Hematopoietic multipotent progenitor cell treated with erythropoietin and hydrocortisone succinate and interleukin-3 and kit ligand, for 4 days (in vitro differentiated cells): Measurements from ENCODE around the gene PODXL2.
"Not testable (repeated sequence)": the region's sequence is repeated elsewhere in the genome, so short reads cannot be mapped to it uniquely, and the experiment has no call there.

Source experiments
- DNase-seq: peaks from one replicate; pipeline ENCODE4 v3.0.0-alpha.2; 2015

Gene PODXL2

DNA sequence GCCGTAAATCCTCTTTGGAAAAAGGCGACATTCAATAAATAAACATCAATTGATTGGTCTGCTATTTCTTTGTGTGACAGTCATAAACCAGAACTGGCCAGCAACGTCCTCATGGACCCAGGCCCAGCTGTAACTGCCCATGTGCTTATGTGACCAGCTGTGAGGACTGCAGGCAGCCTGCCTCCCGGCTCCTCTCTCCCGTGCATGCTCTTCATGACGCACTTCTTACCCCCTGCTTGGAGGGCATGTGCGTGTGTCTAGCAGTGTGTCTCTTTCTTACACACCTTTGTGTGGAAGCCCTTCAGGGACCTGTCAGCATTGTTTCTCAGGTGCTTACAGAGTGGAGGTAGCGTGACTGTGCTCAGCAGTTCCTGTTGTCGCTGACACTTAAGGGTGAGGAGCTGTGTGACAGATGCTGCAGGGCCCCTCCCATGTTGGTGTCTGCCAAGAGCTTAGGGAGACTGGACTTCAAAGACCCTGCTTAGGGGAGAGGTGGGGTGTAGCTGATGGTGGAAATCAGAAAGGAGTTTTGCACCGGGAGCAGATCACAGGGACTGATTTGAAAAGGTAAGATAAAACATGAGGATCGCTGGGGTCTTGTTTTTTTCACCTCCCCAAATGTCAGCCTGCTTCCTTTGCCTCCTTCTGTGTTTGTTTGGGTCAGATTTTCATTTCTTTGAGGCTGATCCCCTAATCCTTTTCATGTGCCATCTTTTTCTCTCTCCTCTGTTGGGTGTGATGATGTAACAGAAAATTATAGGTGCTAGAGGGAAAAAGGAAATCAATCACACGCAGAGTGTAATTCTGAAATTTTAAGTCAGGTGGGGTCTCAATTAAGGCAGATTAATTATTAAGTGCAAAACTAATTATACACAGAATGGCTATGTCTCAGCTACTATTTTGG lies 2.1 kb downstream of the PODXL2 start:
- no peak for DNase-seq

DNA sequence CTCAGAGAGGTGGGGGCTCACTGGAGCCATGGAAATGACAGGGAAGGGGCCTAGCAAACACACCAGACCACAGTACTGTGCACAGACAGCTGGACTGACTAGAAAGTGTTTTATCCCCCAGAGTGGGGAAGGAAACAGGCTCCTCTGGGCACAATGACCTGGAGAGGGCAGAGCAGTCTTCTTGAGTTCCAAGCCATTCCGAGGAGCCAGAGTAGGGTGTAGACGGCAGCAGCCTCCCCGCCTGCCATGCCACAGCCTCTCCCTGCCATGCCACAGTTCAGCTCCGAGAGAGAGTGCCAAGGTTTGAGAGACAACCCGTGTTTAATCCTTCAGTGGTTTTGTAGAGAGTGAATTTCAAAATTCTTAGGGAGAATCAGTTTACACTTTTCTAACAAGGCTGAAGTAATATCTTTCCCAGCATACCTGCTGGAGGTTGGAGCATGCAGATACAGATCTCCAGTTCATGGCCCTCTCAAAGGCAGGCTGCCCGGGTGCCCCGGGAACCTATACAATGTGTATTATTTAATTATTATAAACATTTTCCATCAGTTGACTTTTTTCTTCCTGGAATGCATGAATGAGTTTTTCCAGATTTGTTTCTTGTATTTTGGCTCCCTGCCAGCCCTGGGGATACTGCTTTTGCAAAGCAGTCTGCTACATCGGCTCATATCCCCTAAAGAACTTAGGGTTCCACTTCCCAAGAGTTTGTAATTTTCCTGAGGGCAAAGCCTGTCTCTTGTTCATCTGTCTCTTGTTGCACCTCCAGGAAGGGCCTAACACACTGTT lies 3.2 kb downstream of the PODXL2 start:
- no peak for DNase-seq

DNA sequence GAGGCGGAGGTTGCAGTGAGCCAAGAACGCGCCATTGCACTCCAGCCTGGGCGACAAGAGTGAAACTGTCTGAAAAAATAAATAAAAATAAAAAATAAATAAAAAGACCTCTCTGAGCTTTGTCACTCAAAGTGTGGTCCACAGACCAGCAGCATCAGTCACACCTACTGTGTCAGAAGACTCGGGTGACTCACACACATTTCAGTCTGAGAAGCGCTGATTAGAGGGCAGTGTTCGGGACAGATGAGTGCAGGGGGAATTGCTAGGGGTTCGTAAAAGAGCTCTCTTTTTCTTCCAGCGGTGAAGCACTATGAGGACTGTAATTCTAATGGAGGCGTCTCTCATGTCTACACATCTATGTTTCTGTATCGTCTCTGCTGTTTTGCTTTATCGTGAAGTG lies 5.7 kb downstream of the PODXL2 start:
- DNase-seq = no peak

DNA sequence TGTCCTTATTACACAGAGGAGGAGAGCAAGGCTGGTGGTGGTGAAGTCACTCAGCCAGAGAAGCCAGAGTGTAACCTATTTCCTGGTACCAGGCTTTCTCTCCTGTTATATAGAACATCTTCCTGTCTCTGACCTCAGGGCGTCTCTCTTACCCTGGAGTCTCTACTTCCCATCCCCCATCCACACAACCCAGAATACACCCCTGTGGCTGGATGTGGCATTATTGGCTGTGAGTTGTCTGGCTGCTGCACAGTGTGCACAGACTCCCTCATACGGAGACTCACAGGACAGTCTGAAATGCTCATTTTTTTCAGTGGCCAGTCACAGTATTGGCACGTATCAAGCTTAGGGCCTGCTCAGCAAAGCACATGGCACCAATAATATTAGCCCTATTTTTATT lies 8.6 kb downstream of the PODXL2 start:
- peak; percentile 56 for DNase-seq

DNA sequence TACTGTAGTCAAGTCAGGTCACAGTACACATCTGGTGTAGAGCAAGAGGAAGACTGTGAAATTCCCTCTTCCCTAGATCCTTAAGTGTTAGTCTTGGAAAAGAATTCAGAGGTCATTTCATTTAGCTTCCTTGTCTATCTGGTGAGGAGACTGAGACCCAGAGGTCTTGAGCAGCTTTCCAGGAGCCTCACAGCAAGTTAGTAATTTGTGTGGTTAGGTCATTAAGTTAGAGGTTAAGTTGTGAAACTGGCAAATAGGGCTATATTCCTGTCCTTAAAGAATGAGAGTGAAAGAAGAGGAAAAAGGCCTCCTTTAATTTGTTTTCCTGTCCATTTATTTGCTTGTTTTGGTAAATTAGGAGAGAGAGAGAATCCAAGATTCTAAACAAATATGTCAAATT lies 9.0 kb downstream of the PODXL2 start:
- DNase-seq = no peak

DNA sequence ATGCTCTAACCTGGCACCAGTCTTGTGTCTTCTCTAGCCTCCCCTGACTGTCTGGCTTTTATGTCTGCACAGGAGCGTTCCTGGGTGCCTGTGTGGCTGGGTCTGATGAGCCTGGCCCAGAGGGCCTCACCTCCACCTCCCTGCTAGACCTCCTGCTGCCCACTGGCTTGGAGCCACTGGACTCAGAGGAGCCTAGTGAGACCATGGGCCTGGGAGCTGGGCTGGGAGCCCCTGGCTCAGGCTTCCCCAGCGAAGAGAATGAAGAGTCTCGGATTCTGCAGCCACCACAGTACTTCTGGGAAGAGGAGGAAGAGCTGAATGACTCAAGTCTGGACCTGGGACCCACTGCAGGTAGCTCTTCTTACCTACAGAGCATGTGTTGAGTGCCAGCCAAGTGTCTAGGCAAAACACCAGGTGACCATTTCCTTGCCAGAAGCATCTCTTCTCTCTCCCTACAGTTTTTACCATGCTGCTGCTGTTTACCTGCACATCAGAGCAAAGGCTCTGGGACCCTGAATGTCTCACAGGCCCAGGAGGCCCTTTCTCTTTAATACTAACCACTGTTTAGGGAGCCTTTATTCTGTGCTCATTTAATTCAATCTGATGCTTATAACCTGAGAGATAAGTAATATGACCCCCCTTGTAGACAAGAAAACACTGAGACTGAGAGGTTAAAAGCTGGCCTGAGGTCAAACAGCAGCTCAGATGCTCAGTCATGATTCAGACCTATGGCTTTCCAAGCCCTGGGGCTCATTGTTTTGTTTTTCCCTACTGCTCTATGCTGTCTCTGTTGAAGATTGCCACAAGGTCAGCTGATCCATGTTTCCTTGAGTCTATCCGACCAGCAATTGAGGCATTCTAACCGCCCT lies 10.4 kb downstream of the PODXL2 start:
- no peak for DNase-seq

DNA sequence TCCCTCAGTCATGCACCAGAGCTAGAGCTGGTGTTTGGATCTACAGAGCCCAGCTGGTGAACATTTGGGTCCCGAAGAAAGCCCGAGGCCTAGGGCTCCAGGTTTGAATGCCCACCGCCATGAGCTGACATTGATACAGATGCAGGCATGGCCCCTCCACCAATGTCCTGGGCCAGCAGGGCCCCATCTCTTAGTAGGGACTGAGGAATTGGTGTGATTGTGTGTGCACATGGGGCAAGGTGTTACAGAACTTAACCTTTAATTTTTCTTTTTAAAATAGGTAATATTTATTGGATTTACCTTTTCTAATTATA lies 11.0 kb downstream of the PODXL2 start:
- no peak for DNase-seq

DNA sequence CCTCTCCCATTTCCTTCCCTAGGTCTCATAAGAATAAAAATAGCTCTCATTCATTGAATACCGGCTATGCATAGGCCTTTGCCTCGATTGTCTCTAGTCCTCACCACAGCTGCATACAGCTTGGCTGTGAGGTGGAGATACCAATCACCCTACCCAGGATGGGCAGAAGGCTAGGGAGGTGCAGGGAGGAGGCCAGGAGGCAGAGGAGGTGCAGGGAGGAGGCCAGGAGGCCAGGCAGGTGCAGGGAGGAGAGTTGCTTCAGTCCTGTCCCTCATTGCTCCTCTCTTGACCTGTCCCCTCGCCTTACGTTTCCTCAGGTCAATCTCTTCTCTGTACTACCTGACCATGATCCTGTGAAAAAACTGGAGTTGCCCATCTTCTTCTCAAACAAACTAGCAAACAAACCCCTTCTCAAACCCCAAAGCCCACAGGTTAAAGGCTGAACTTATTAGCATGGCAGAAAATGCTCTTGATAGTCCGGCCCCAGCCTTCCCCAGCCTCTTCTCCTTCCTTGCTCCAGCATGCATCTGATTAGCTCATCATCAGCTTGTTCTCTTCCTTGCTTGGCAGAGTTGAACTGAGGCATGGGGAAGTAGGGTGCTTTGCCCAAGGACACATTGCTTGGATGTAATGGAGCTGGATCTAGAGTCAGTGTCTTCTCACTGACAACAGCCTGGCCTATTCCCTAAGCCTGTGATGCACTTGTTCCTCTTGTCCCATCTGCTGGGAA lies 15.8 kb downstream of the PODXL2 start:
- no peak for DNase-seq

DNA sequence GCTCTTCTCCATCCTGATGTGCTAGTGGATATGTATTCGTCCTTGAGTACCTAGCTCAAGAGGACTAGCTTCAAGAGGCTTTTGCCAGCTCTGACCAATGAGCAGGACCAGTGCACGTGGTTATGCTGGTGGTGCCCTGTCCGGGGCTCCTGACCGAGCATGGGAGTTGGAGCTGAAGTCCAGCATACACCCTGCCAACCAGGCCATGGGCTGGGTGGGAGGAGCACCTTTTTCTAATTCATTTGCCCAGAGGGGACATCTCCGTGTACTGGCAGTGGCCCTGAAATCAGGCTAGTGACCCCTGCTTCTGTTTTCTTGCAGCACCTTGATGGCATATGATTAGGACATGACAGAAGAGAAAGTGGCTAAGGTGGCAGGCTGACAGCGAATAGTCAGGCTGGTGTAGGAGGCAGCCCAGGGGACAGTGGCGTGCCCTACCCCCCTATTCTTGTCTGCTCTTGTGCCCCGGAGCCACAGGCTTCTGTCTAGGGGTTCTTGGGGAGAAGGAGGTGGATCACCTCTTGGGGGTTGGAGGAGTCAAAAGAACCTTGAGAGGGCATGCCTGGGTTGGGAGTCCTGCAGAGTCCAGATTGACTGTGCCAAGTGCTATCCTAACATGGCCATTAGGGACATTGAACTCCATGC lies 16.5 kb downstream of the PODXL2 start:
- no peak for DNase-seq

DNA sequence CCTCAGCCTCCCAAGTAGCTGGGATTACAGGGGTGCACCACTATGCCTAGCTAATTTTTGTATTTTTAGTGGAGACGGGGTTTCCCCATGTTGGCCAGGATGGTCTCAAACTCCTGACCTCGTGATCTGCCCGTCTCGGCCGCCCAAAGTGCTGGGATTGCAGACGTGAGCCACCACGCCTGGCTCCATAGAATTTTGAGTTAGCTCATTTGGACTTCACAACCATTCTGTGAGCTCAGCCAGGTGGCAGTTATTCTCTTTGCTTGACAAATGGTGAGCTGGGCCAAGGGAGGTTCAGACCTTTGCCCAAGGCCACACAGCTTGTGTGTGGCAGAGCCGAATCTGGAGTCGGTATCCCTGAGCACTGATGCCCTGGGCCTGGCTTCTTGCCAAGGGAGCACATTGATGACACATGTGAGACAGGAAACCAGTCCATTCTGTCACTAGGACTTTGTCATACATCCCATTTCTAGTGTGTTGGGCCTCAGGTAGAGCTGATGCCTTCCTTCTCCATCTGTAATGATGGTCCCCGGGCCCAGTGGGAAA lies 17.6 kb downstream of the PODXL2 start:
- DNase-seq = no peak

DNA sequence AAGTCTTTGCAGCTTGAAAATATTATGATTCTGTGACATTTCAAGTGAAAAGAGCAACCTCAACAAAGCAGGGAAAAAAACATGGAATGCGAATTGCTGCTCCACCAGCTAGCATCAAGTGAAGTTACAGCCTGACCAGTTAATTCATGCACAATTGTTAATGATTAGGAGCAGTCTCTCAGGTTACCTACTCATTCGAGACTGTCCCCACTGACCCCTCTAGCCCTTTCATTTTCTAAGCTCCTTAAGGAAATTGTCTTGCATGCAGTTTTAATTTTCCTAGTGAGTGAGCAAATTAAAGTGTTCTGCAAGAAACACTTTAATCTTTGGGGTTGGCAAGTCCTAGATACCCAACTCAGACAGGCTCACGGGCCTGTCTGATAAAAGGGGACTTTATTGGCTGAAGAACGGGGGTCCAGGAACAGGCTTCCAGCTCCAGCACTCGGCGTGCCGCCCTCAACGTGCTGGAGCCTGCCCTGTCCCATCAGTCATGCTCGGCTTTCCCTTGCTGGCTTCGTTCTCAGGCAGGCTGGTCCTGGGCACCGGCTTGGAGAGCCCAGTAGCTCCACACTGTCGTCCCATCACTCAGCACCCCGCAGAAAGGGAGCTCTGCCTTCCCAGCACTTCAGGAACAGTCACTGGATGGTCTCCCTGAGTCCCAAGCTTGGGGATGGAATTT lies 18.3 kb downstream of the PODXL2 start:
- DNase-seq = no peak

DNA sequence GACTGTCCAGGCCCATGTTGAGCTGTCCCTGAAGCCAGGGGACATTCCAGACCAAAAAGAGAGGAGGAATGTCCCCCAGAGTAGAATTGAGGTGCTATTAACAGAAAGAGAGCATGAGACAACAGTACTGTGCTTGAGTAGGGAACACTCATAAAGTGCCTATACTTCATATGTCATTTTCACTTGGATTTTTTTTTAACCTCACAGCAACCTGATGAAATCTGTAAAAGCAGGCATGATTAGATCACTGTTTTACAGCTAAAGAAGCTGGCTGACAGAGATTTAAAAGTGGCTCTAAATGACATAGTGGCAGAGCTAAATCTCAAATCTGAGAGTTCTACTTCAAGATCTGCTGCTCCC lies 18.8 kb downstream of the PODXL2 start:
- DNase-seq = no peak

DNA sequence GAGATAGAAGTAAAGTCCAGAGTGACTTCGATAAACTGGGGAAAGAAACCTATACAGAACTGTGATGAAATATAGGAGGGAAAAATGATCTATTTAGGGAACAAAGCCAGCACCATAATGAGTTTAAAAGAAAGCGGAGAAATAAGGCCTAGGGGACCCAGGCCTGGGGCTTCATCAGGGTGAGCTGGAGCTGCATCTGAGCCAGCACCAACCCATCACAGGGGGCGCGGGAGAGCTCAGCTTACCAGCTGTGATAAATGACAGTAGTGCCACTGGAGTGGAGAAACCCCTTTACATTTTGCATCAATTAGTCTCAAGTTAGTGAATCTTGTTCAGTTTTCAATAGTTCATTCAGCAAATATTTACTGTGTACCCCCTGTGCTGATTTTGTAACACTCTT lies 21.3 kb downstream of the PODXL2 start:
- no peak for DNase-seq

DNA sequence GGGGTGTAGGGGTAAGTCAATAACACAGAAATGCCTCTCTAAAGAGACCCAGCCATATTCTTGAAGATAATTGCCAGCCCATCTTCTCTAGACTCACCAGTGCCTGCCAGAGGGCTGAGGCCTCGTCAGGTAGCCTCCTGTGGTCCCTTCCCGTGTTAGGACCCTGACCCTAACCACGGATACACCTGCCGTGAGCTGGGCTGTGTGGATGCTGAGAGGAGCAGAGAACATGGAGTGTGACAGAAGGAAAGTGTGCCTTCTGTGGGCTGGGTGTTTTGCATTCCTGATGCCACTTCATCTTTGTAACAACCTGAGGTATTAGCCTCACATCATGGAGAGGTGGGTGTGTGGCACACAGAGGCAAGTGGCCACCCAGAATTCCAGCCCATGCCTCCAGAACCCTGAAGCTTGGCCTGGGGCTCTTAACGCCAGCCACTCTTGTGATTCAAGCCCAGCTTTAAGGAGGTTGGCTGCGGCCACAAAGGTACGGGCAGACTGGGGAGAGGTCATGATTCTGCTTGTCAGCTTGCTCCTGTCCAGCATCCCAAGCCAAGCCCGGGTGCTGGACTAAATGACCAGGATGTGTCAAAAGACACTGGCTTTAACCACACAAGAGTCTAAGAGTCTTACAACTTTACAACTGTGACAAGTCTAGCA lies 22.7 kb downstream of the PODXL2 start:
- DNase-seq = no peak

DNA sequence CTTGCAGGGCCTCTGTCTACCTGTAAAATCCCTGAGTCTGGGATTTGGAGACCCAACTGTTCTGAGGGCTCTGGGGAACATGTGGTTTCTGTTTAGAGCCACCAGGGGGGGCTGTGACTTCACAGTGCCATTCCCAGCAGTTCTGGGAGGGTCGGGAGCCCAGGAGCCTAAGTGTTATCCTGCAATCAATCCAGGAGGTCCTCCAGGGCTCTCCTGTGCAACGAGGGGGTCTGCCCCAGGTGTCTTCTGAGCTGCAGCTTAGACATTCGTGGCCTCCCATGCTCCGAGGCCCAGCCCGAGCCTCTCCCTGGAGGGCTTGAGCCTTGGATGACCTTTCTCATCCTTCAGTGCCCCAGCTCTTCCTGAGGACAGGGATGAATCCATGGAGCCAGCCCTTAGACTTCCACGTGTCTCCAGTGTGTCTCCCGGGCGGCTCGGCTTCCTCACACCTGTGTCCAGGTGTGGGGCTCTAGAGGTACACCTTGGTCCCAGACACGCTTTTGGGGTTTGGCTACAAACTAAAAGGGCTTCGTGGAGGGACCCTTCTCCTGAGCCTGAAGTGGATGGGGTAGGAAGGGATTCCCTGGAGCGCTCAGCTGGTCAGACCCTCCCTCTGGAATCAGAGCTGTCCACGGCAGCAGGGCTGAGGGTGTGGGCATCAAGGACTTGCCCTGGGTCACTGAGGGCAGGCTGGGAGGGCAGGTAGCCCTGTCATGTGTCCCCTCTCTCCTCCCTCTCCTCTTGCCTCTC lies 23.4 kb downstream of the PODXL2 start:
- DNase-seq = peak; percentile 70

DNA sequence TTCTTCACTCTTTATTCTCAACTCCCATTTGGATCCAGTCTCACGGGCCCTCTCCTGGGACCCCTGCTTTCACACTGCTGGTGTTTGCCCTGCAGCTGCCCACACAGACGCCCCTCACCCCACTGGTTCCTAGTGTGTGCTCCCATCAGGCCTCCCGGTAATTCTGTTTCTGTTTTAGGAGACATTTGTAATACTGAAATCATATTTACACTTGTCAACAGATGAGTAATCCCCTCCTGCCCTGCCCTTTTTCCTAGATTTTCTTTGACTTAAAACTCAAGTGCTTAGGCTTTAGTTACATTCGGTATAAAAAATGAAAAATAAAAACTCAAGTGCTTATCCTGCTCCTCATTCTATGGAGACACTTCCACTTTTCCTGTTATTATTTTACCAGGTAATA lies 25.4 kb downstream of the PODXL2 start:
- DNase-seq = no peak

DNA sequence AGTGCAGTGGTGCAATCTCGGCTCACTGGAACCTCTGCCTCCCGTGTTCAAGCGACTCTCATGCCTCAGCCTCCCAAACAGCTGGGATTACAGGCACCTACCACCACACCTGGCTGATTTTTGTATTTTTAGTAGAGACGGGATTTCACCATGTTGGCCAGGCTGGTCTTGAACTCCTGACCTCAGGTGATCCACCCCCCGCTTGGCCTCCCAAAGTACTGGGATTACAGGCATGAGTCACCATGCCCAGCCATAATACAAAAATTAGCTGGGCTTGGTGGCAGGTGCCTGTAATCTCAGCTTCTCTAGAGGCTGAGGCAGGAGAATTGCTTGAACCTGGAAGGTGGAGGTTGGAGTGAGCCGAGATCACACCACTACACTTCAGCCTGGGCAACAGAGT lies 26.0 kb downstream of the PODXL2 start:
- DNase-seq = not testable (repeated sequence)

DNA sequence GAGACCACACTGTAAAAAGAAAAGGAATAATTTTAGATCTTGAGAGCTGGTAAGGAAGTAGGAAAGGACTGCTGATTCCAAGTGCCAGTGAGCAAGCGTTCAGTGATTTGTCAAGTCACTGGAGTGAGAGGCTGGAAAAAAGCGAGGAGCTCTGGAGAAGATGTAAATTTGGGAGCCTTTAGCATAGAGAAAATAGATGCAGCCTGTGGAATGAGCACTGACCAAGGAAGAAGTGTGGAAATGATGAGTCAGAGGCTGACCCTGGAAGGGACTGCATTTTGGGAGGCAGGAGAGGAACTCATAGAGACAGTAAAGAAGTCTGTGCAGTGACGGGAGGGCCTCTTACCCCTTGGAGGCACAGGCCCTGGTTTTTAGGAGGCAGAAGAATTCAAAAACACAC lies 26.7 kb downstream of the PODXL2 start:
- DNase-seq = no peak

DNA sequence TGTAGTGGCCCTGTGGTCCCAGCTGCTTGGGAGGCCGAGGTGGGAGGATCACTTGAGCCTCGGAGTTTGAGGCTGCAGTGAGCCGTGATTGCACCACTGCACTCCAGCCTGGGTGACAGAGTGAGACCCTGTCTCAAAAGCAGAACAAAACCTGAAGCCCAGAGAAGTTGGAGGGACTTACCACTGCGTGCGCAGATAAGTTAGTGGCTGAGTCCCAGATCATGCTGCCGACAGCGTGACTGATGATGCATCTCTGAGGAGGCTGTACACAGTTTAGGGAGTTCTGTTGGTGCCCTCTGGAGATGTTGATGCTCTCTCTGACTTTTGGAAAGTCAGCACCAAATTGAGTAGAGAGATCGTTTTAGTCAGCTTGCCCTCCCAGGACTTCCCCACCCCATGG lies 27.9 kb downstream of the PODXL2 start:
- DNase-seq = no peak

DNA sequence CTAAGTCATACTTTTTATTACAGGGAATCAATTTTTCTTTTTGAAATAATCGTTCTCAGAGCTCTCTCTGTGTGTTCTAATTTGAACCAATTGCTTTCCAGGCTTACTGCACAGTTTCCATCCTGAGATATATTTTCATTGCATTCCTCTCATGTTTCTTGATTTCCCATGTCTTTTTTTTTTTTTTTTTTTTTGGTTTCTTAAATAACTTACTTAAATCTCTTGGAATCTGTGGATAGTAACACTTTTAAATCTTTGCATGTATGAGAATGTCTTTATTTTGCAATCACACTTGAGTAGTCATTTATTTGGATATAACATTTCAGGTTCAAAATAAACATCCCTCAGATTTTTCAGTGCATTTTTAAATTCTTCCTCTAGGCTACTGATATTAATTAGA lies 29.2 kb downstream of the PODXL2 start:
- no peak for DNase-seq
